Brain pericyte (primary cell): ENCODE results near the gene TCF7L1.

Source experiments
- DNase-seq: peaks from one replicate; pipeline ENCODE4 v3.0.0-alpha.2; 2012; ENCODE audit warnings: low read depth, low spot score

Gene TCF7L1

GRCh38 chr2:85162746-85163301 lies 29.6 kb downstream of the TCF7L1 start:
- peak; percentile 81 for DNase-seq

GRCh38 chr2:85163675-85164074 lies 30.5 kb downstream of the TCF7L1 start:
- no peak for DNase-seq

GRCh38 chr2:85164145-85164569 lies 31.0 kb downstream of the TCF7L1 start:
- no peak for DNase-seq

- DNase-seq, result no peak
Measured at GRCh38 chr2:85165088-85165690, 32.0 kb downstream of the TCF7L1 start.

- DNase-seq, result no peak
Measured at GRCh38 chr2:85166021-85166420, 32.8 kb downstream of the TCF7L1 start.

GRCh38 chr2:85167479-85167878 lies 34.3 kb downstream of the TCF7L1 start:
- no peak for DNase-seq

- DNase-seq, result no peak
Measured at GRCh38 chr2:85168942-85169341, 35.8 kb downstream of the TCF7L1 start.

GRCh38 chr2:85169581-85169980 lies 36.4 kb downstream of the TCF7L1 start:
- no peak for DNase-seq

- no peak for DNase-seq
Measured at GRCh38 chr2:85170938-85171475, 37.8 kb downstream of the TCF7L1 start.

- DNase-seq, result no peak
Measured at GRCh38 chr2:85171916-85172315, 38.7 kb downstream of the TCF7L1 start.

- DNase-seq, result no peak
Measured at GRCh38 chr2:85173909-85174308, 40.7 kb downstream of the TCF7L1 start.

GRCh38 chr2:85174943-85175342 lies 41.8 kb downstream of the TCF7L1 start:
- DNase-seq, result no peak

- no peak for DNase-seq
Measured at GRCh38 chr2:85175369-85176299, 42.4 kb downstream of the TCF7L1 start.

- DNase-seq, result no peak
Measured at GRCh38 chr2:85177031-85177824, 44.0 kb downstream of the TCF7L1 start.

GRCh38 chr2:85178154-85178553 lies 45.0 kb downstream of the TCF7L1 start:
- DNase-seq, result no peak

GRCh38 chr2:85178980-85179411 lies 45.8 kb downstream of the TCF7L1 start:
- DNase-seq, result no peak

- no peak for DNase-seq
Measured at GRCh38 chr2:85179541-85179940, 46.3 kb downstream of the TCF7L1 start.

GRCh38 chr2:85180322-85181133 lies 47.3 kb downstream of the TCF7L1 start:
- DNase-seq, result no peak

GRCh38 chr2:85181134-85181631 lies 48.0 kb downstream of the TCF7L1 start:
- no peak for DNase-seq

GRCh38 chr2:85181844-85182456 lies 48.8 kb downstream of the TCF7L1 start:
- DNase-seq, result no peak
